CD4-positive, alpha-beta memory T cell (primary cell): ENCODE data around the gene PYY. TPM values are rescaled to one million over a fixed set of nuclear protein-coding genes. Genes with fewer than 3 reads are reported as not detected.
"Not testable (repeated sequence)": the region's sequence is repeated elsewhere in the genome, so short reads cannot be mapped to it uniquely, and the experiment has no call there.

Experiments
- CTCF ChIA-PET: fragments of 350-600 bp; sonication (Branson Sonifier 250); formaldehyde crosslinking; loops from one replicate; lab custom pipeline; 2021; ENCODE audit warnings: inconsistent platforms; ENCODE audit not compliant: partially characterized antibody; lab: Charles Lee
- POLR2A ChIA-PET: fragments of 350-600 bp; sonication (Branson Sonifier 250); formaldehyde crosslinking; loops from one replicate; lab custom pipeline; 2021; ENCODE audit not compliant: partially characterized antibody; lab: Charles Lee
- DNase-seq, 5 donors: peaks; one replicate each; pipeline versions ENCODE4 v3.0.0 to v3.0.0-alpha.2; 2020 to 2022; ENCODE audit warnings: mixed read lengths in 1 of 5
- H3K27ac ChIP-seq: one replicate; pipeline ENCODE4 v1.7.0; 2013; ENCODE audit warnings: low read depth, low read length
- H3K27me3 ChIP-seq: 2 replicates; pipeline ENCODE4 v1.7.0; 2013; ENCODE audit warnings: mild to moderate bottlenecking, low read length, moderate library complexity; ENCODE audit not compliant: insufficient read depth
- H3K36me3 ChIP-seq: 2 replicates; pipeline ENCODE4 v1.7.0; 2013; ENCODE audit warnings: mild to moderate bottlenecking, low read length, moderate library complexity; ENCODE audit not compliant: insufficient read depth
- H3K4me1 ChIP-seq: 2 replicates; pipeline ENCODE4 v1.7.0; 2013; ENCODE audit warnings: mild to moderate bottlenecking, low read length, moderate library complexity; ENCODE audit not compliant: insufficient read depth
- H3K4me3 ChIP-seq, 2 donors: one replicate each; pipeline ENCODE4 v1.7.0; 2013; ENCODE audit warnings: low read length in 2 of 2, mild to moderate bottlenecking in 1 of 2
- H3K9me3 ChIP-seq, 2 donors: one replicate each; pipeline ENCODE4 v1.7.0; 2013; ENCODE audit warnings: low read length in 2 of 2, control low read depth in 1 of 2; ENCODE audit not compliant: control insufficient read depth in 1 of 2
- H3K27ac Mint-ChIP-seq, 7 donors: one replicate each; pipeline ENCODE4 v1.8.0; 2020 to 2021; ENCODE audit warnings: mixed read lengths in 7 of 7, mild to moderate bottlenecking in 6 of 7, inconsistent platforms in 3 of 7, moderate library complexity in 3 of 7
- H3K27me3 Mint-ChIP-seq, 2 donors: one replicate each; pipeline ENCODE4 v1.8.0; 2020 to 2021; ENCODE audit warnings: mixed read lengths in 2 of 2
- H3K36me3 Mint-ChIP-seq, 2 donors: one replicate each; pipeline ENCODE4 v1.8.0; 2020 to 2021; ENCODE audit warnings: mixed read lengths in 2 of 2, inconsistent platforms in 1 of 2, mild to moderate bottlenecking in 1 of 2
- H3K4me1 Mint-ChIP-seq, 4 donors: one replicate each; pipeline ENCODE4 v1.8.0; 2020 to 2021; ENCODE audit warnings: mixed read lengths in 4 of 4, mild to moderate bottlenecking in 1 of 4
- H3K4me3 Mint-ChIP-seq, 8 donors: one replicate each; pipeline ENCODE4 v1.8.0; 2020 to 2021; ENCODE audit warnings: mixed read lengths in 8 of 8, mild to moderate bottlenecking in 7 of 8, moderate library complexity in 6 of 8, inconsistent platforms in 3 of 8
- H3K9me3 Mint-ChIP-seq, 8 donors: one replicate each; pipeline ENCODE4 v1.8.0; 2020 to 2021; ENCODE audit warnings: mixed read lengths in 8 of 8, mild to moderate bottlenecking in 5 of 8, inconsistent platforms in 3 of 8, moderate library complexity in 1 of 8
- intact Hi-C: fragments of 100-400 bp; cut with micrococcal nuclease; formaldehyde crosslinking; loops from one replicate; pipeline ENCODE4 v1.15.1; 2023
- polyA plus RNA-seq, 2 donors: library from polyadenylated mRNA; unstranded; fragments of 300-500 nt; fragmentation: Illumina TruSeq; gene quantifications; one replicate each; pipeline ENCODE4 v1.2.3, GENCODE V29; 2021
- total RNA-seq, 2 experiments: library from RNA; stranded (reverse); gene quantifications; one replicate each; pipeline ENCODE4 v1.2.3, GENCODE V29; 2021

Gene PYY
- total and polyA plus RNA-seq, 4 experiments from 2014 or later = not detected

DNA sequence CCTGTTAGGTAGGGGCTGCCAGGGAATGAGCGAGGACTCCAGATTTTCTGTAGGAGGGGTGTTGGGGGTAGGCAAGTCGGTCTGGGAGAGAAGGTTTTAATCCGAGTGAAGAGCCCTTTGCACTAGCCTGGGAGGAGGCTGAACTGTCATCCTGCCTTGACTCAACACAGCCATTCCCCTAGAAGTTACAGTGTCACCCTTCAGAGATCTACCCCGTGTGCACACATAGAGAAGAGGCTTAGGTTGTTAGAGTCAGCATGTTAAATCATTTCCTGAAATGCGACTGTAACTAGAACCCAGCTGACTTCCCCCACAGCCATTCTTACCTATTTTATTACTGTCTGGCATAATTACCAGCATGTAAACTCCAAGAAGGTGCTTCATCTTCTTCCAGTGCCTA lies 25.8 kb downstream of the PYY start:
- not testable (repeated sequence) for H3K27me3 Mint-ChIP-seq, H3K27ac ChIP-seq, H3K9me3 ChIP-seq, H3K36me3 ChIP-seq, H3K36me3 Mint-ChIP-seq, H3K27me3 ChIP-seq, H3K9me3 Mint-ChIP-seq
- Histone ChIP-seq H3K4me1 (peaks cover 21% of the 10 kb centered on the region), H3K4me3 (peak overlapping the region in 1 of 2 donors; percentile 54)
- Mint-ChIP-seq H3K4me1 (peaks cover 12 to 29% (median 18%) of the 10 kb centered on the region in 4 donors), H3K4me3 (peak overlapping the region; percentile 74 to 92 (median 88)), H3K27ac (peak overlapping the region in 6 of 7 donors; percentile 49 to 89 (median 61))
- ChIA-PET CTCF (interaction anchor here (0.8 to 1.6 kb wide), 5 partner anchors 12 to 46 kb away, joined by 3 to 10 read pairs (median 4); no protein-coding TSS in a partner anchor), POLR2A (interaction anchor here (0.9 to 1.3 kb wide), 4 partner anchors 10 to 80 kb away, joined by 3 to 5 read pairs (median 4); partner anchors contain the start of gene MPP2)
- peak in 2 of 5 donors; percentile 10 to 23 for DNase-seq
- intact Hi-C loops = loop anchor here (1.0 kb wide), 1 partner anchor 11 kb away; no protein-coding TSS in a partner anchor

DNA sequence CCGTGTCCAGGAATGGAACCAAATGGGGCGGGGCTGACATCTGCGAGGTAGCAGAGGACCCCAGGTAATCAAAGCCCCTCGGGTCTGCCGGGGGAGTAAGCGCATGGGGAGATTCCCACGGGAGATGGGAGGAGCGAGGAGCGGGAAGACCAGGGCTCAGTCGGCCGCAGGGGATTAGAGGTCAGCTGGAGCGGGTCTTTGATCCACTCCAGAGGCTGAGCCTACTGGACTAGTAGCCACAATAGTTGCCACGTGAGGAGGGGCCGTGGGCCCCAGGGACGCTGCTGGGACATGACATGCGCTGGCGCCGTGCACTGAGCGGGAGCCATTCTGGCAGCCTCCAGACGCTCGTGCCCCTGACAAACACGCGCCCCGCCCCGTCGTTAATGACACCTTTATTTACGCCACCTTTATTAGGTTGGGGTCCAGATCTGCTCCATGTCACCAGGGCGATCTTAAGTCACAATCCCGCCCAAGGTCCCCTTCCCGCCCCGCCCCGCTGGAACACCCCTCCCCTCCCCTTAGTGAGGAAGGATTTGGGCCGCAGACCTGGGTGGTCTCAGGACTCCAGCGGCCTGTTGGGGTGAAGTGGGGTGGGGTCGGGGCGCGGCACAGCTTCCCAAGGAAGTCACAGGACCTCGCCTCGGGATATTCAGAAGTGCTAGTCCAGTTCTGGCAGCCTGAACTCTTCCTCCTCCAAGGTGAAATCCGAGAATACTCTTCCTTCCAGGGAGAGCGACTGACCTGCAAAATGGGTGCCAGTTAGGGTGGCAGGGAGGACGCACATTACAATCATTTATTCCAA lies 26.5 kb downstream of the PYY start:
- Histone ChIP-seq H3K27ac (no peak overlapping the region), H3K9me3 (no peaks in the 10 kb centered on the region), H3K4me3 (peak overlapping the region in 1 of 2 donors; percentile 54), H3K27me3 (no peaks in the 10 kb centered on the region), H3K4me1 (peaks cover 21% of the 10 kb centered on the region), H3K36me3 (no peaks in the 10 kb centered on the region)
- Mint-ChIP-seq H3K9me3 (no peaks in the 10 kb centered on the region), H3K36me3 (no peaks in the 10 kb centered on the region), H3K27ac (peak overlapping the region in 6 of 7 donors; percentile 49 to 89 (median 61)), H3K27me3 (peaks cover 0 to 3% of the 10 kb centered on the region in 2 donors), H3K4me1 (peaks cover 12 to 29% (median 18%) of the 10 kb centered on the region in 4 donors), H3K4me3 (peak overlapping the region; percentile 74 to 92 (median 88))
- POLR2A ChIA-PET = interaction anchor here (1.3 kb wide), 1 partner anchor 80 kb away, joined by 4 read pairs; no protein-coding TSS in a partner anchor
- CTCF ChIA-PET = interaction anchor here (1.0 to 1.8 kb wide), 3 partner anchors 10 to 18 kb away, joined by 3 to 8 read pairs (median 6); no protein-coding TSS in a partner anchor
- intact Hi-C loops = no loop called here
- DNase-seq = peak in 1 of 5 donors; percentile 46

DNA sequence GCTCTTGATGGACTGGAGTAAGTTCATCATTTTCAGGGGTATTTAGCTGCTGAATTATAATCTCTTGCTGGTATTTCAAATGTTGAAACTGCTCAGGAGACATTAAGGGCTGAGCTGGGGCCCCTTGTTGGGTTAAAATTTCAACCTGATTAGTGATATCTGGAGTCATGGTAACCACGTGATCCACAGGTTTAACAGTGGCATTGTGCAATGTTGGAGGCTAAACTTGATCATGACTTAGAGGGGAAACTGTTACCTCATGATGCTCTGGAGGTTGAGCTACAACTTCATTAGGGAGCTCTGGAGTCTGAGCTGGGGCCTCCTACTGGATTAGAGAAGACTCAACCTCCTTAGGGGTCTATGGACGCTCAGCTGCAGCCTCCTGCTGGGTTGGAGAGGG lies 29.2 kb downstream of the PYY start:
- no peaks in the 10 kb centered on the region for H3K36me3 ChIP-seq
- H3K4me3 Mint-ChIP-seq = no peak overlapping the region
- H3K27me3 ChIP-seq = no peaks in the 10 kb centered on the region
- no peak for DNase-seq
- H3K27me3 Mint-ChIP-seq = peaks cover 0 to 3% of the 10 kb centered on the region in 2 donors
- H3K4me1 ChIP-seq = peaks cover 21% of the 10 kb centered on the region
- no peaks in the 10 kb centered on the region for H3K9me3 ChIP-seq
- no peak overlapping the region for H3K4me3 ChIP-seq
- H3K27ac ChIP-seq = no peak overlapping the region
- H3K36me3 Mint-ChIP-seq = no peaks in the 10 kb centered on the region
- no peaks in the 10 kb centered on the region for H3K9me3 Mint-ChIP-seq
- H3K27ac Mint-ChIP-seq = no peak overlapping the region
- ChIA-PET CTCF (interaction anchor here (1.1 to 2.5 kb wide), 4 partner anchors 13 to 21 kb away, joined by 3 to 7 read pairs (median 3); partner anchors contain the start of gene MPP2), POLR2A (interaction anchor here (0.7 kb wide), 1 partner anchor 13 kb away, joined by 3 read pairs; no protein-coding TSS in a partner anchor)
- peaks cover 12 to 24% (median 18%) of the 10 kb centered on the region in 4 donors for H3K4me1 Mint-ChIP-seq
- intact Hi-C loops = no loop called here

DNA sequence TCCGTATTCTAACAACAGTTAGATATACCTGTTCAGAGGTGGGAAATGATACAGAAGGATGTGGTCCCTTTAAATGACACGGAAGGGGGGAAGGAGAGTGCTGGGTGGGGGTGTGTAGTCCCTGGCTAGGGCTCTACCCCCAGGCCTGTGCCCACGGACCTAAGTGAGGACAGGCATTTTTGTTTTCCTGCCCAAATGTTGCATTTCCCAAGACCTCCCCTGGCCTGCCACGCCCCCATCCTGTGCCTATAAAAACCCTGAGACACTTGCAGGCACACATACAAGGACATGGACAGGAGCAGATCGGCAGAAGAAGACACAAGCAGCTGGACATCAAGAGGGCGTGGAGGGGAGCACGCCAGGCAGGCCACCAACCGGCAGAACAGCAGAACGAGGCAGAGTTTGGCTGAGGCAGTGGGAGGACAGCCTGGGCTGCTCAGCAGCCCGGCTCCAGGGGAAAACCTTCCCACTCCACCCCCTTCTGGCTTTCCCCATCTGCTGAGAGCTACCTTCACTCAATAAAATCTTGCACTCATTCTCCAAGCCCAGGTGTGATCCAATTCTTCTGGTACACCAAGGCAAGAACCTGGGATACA lies 33.1 kb downstream of the PYY start:
- ChIA-PET POLR2A (interaction anchor here (0.6 kb wide), 1 partner anchor 40 kb away, joined by 4 read pairs; no protein-coding TSS in a partner anchor), CTCF (interaction anchor here (1.0 to 6.3 kb wide), 3 partner anchors 10 to 42 kb away, joined by 3 to 34 read pairs (median 3); no protein-coding TSS in a partner anchor)
- no peak overlapping the region for H3K4me3 Mint-ChIP-seq
- H3K9me3 Mint-ChIP-seq = no peaks in the 10 kb centered on the region
- Histone ChIP-seq H3K9me3 (no peaks in the 10 kb centered on the region), H3K27ac (no peak overlapping the region), H3K27me3 (no peaks in the 10 kb centered on the region), H3K4me1 (peaks cover 17% of the 10 kb centered on the region), H3K36me3 (no peaks in the 10 kb centered on the region), H3K4me3 (no peak overlapping the region)
- H3K27ac Mint-ChIP-seq = peak overlapping the region in 1 of 7 donors; percentile 57
- H3K36me3 Mint-ChIP-seq = no peaks in the 10 kb centered on the region
- DNase-seq = no peak
- intact Hi-C loops = no loop called here
- H3K27me3 Mint-ChIP-seq = no peaks in the 10 kb centered on the region
- peaks cover 9 to 17% (median 13%) of the 10 kb centered on the region in 4 donors for H3K4me1 Mint-ChIP-seq

DNA sequence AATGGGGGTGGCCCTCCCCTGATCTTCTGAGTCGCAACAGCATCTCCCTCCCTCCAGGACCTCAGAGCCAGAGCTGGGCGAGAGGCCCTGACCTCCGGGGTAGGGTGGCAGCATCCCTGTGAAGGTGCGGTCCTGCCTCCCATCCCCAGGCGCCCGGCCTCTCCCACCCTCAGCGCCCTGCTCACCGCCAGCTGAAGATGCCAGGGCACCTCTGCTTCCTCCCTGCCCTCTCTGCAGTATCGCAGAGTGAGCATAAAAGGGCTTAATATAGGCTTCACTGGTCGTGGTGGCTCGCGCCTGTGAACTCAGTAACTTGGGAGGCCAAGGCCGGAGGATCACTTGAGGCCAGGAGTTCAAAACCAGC lies 35.7 kb downstream of the PYY start:
- H3K27me3 ChIP-seq = no peaks in the 10 kb centered on the region
- no peaks in the 10 kb centered on the region for H3K36me3 Mint-ChIP-seq
- H3K9me3 Mint-ChIP-seq = no peaks in the 10 kb centered on the region
- POLR2A ChIA-PET = interaction anchor here (0.9 to 1.1 kb wide), 2 partner anchors 97 to 556 kb away, joined by 3 read pairs; partner anchors contain the start of gene TMEM101
- H3K27ac ChIP-seq = peak overlapping the region; percentile 24
- DNase-seq = no peak
- CTCF ChIA-PET = interaction anchor here (0.6 to 6.3 kb wide), 11 partner anchors 8 to 1700 kb away, joined by 3 to 34 read pairs (median 4); partner anchors contain the start of gene MPP2
- H3K9me3 ChIP-seq = no peaks in the 10 kb centered on the region
- intact Hi-C loops = loop anchor here (10.0 kb wide), 1 partner anchor 207 kb away; the partner anchor contains the start of gene HDAC5
- H3K4me3 Mint-ChIP-seq = peak overlapping the region; percentile 79 to 90 (median 86)
- H3K36me3 ChIP-seq = no peaks in the 10 kb centered on the region
- peaks cover 11 to 17% (median 14%) of the 10 kb centered on the region in 4 donors for H3K4me1 Mint-ChIP-seq
- peaks cover 17% of the 10 kb centered on the region for H3K4me1 ChIP-seq
- H3K27me3 Mint-ChIP-seq = no peaks in the 10 kb centered on the region
- peak overlapping the region in 4 of 7 donors; percentile 46 to 72 (median 55) for H3K27ac Mint-ChIP-seq
- peak overlapping the region in 1 of 2 donors; percentile 63 for H3K4me3 ChIP-seq

DNA sequence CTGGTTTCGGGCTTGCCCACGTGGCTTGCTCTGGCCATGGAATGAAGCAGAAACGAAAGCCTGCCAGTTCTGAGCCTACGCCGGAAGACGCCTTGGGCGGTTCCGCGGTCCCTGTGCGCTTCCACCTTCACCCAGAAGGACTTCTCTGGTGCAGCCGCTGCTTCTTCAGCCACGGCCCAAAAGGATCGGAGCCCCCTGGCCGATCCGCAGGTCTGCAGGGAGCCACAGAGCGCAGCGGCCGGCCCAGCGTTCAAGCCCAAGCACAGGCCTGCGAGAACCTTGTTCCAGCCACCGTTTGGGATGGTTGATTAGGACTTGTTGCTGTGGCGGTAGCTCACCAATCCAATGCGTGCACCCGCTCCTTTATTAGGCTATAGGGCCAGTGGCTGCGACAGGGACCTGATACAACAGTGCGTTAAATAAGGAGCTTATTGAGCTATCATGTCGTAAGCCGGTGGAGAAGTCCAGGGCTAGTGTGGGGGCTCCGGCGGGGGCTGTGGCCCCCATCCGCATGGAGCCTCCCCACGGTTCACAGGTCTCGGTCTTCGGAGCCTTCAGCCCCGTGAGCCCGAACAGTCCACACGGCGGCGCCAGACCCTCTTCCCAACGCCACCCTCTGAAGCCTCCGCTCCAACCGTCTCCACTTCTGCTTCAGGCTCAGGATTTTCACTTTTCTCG lies 36.3 kb downstream of the PYY start:
- H3K27ac Mint-ChIP-seq = peak overlapping the region; percentile 15 to 92 (median 63)
- H3K9me3 Mint-ChIP-seq = no peaks in the 10 kb centered on the region
- Histone ChIP-seq H3K4me3 (peak overlapping the region; percentile 19 to 63), H3K4me1 (peaks cover 17% of the 10 kb centered on the region), H3K9me3 (no peaks in the 10 kb centered on the region), H3K27ac (peak overlapping the region; percentile 24), H3K36me3 (no peaks in the 10 kb centered on the region), H3K27me3 (no peaks in the 10 kb centered on the region)
- ChIA-PET CTCF (interaction anchor here (0.6 to 6.3 kb wide), 11 partner anchors 7 to 1700 kb away, joined by 3 to 34 read pairs (median 4); partner anchors contain the start of gene MPP2), POLR2A (interaction anchor here (0.9 to 1.2 kb wide), 3 partner anchors 10 to 556 kb away, joined by 3 to 6 read pairs (median 3); partner anchors contain the start of genes MPP2 and TMEM101)
- peak overlapping the region; percentile 79 to 90 (median 86) for H3K4me3 Mint-ChIP-seq
- peaks cover 11 to 17% (median 14%) of the 10 kb centered on the region in 4 donors for H3K4me1 Mint-ChIP-seq
- H3K27me3 Mint-ChIP-seq = no peaks in the 10 kb centered on the region
- intact Hi-C loops = loop anchor here (1.0 to 10.0 kb wide), 4 partner anchors 9 to 207 kb away; partner anchors contain the start of gene HDAC5
- peak; percentile 30 to 76 (median 53) for DNase-seq
- no peaks in the 10 kb centered on the region for H3K36me3 Mint-ChIP-seq
